Myocyte (in vitro differentiated cells): ENCODE measurements around the gene VOPP1. TPM values are rescaled to one million over a fixed set of nuclear protein-coding genes. Genes with fewer than 3 reads are reported as not detected.
"Not testable (repeated sequence)": the region's sequence is repeated elsewhere in the genome, so short reads cannot be mapped to it uniquely, and the experiment has no call there.

ENCODE experiments used
- DNase-seq: peaks from one replicate; pipeline ENCODE4 v3.0.0-alpha.2; 2012; ENCODE audit warnings: low read depth
- total RNA-seq: library from RNA; depleted of rRNA; stranded (reverse); fragments of >200 nt; gene quantifications from 2 replicates; pipeline ENCODE4 v1.2.3, GENCODE V29; 2014

VOPP1 gene
- total RNA-seq, 1 donor from 2014 or later, result 57.5 TPM

- DNase-seq, result no peak
Observed at GRCh38 chr7:55490099-55490498, 82.2 kb downstream of the VOPP1 start.

GRCh38 chr7:55489552-55489951, 82.8 kb downstream of the VOPP1 start:
- DNase-seq, result no peak

GRCh38 chr7:55488804-55489340, 83.4 kb downstream of the VOPP1 start:
- peak; percentile 27 for DNase-seq

- DNase-seq, result peak; percentile 92
Observed at GRCh38 chr7:55488216-55488615, 84.1 kb downstream of the VOPP1 start.

- peak; percentile 33 for DNase-seq
Observed at GRCh38 chr7:55486991-55487390, 85.3 kb downstream of the VOPP1 start.

- DNase-seq, result no peak
Observed at GRCh38 chr7:55486192-55486590, 86.1 kb downstream of the VOPP1 start.

- DNase-seq, result no peak
Observed at GRCh38 chr7:55485501-55486191, 86.7 kb downstream of the VOPP1 start.

GRCh38 chr7:55484834-55485233, 87.5 kb downstream of the VOPP1 start:
- DNase-seq, result no peak

GRCh38 chr7:55484241-55484640, 88.1 kb downstream of the VOPP1 start:
- DNase-seq, result no peak

GRCh38 chr7:55483046-55483445, 89.3 kb downstream of the VOPP1 start:
- no peak for DNase-seq

GRCh38 chr7:55481155-55481554, 91.1 kb downstream of the VOPP1 start:
- DNase-seq, result no peak

GRCh38 chr7:55478700-55479099, 93.6 kb downstream of the VOPP1 start:
- DNase-seq, result no peak

GRCh38 chr7:55477781-55478374, 94.4 kb downstream of the VOPP1 start:
- peak; percentile 95 for DNase-seq

GRCh38 chr7:55476852-55477780, 95.2 kb downstream of the VOPP1 start:
- DNase-seq, result no peak

- peak; percentile 76 for DNase-seq
Observed at GRCh38 chr7:55475855-55476803, 96.2 kb downstream of the VOPP1 start.

- DNase-seq, result peak; percentile 35
Observed at GRCh38 chr7:55474944-55475854, 97.1 kb downstream of the VOPP1 start.

GRCh38 chr7:55473932-55474331, 98.4 kb downstream of the VOPP1 start:
- no peak for DNase-seq

GRCh38 chr7:55472928-55473725, 99.2 kb downstream of the VOPP1 start:
- no peak for DNase-seq

- not testable (repeated sequence) for DNase-seq
Observed at GRCh38 chr7:55472406-55472805, 99.9 kb downstream of the VOPP1 start.
